Left ventricle myocardium superior (tissue), 1 donor: ENCODE results near the gene MEGF11. TPM values are rescaled to one million over a fixed set of nuclear protein-coding genes. Genes with fewer than 3 reads are reported as not detected.
A peak's percentile ranks its signal among the peaks of the same experiment; 100 is the strongest.

Source experiments
- ATAC-seq: fragments of 200-7000 bp; cut with Tn5 transposase; one replicate; pipeline ENCODE4 v1.9.1; 2020; ENCODE audit warnings: mild to moderate bottlenecking, moderate library complexity
- DNase-seq: peaks from one replicate; pipeline ENCODE4 v3.0.0-alpha.2; 2020
- intact Hi-C: fragments of 100-400 bp; cut with micrococcal nuclease; formaldehyde crosslinking; loops from one replicate; pipeline ENCODE4 v1.11.0; 2022
- total RNA-seq: library from RNA; stranded (reverse); fragmentation: NEBNext Ultra II Directional; extraction: Animal tissue kit (Norgen Biotek cat#: 25700); gene quantifications from one replicate; pipeline ENCODE4 v1.2.1, GENCODE V29; 2021
- donor health status: DM: no; HTN: yes; CAD: no; lungs with severe emphysema.

Gene MEGF11
- total RNA-seq, 1 donor from 2014 or later, result not detected

GRCh38 chr15:66225656-66226274 is 27.8 kb downstream of the MEGF11 start:
- ATAC-seq (no peak), DNase-seq (no peak)
- intact Hi-C loops, result no loop called here

GRCh38 chr15:66224946-66225345 is 28.6 kb downstream of the MEGF11 start:
- peak; percentile 51 for DNase-seq
- intact Hi-C loops, result no loop called here
- ATAC-seq, result peak; percentile 63

- intact Hi-C loops, result no loop called here
- ATAC-seq, result no peak
These were observed 31.0 kb downstream of the MEGF11 start for GRCh38 chr15:66222273-66223198.

GRCh38 chr15:66221126-66221525 is 32.4 kb downstream of the MEGF11 start:
- intact Hi-C loops, result no loop called here
- DNase-seq (no peak), ATAC-seq (peak; percentile 17)

More at GRCh38 chr15:66222273-66223198, 31.0 kb downstream of the MEGF11 start:
- DNase-seq, result no peak

- ATAC-seq, result no peak
- DNase-seq, result no peak
- intact Hi-C loops, result no loop called here
These were observed 32.9 kb downstream of the MEGF11 start for GRCh38 chr15:66220601-66221000.

- DNase-seq (no peak), ATAC-seq (no peak)
- intact Hi-C loops, result no loop called here
These were observed 34.2 kb downstream of the MEGF11 start for GRCh38 chr15:66219339-66219738.

- DNase-seq, result no peak
- intact Hi-C loops, result no loop called here
- no peak for ATAC-seq
These were observed 36.7 kb downstream of the MEGF11 start for GRCh38 chr15:66216806-66217205.

GRCh38 chr15:66215811-66216210 is 37.7 kb downstream of the MEGF11 start:
- intact Hi-C loops, result no loop called here
- no peak for ATAC-seq
- no peak for DNase-seq

GRCh38 chr15:66214246-66214645 is 39.3 kb downstream of the MEGF11 start:
- intact Hi-C loops, result no loop called here

GRCh38 chr15:66212563-66212921 is 41.0 kb downstream of the MEGF11 start:
- intact Hi-C loops, result no loop called here
- ATAC-seq (no peak), DNase-seq (no peak)

More at GRCh38 chr15:66214246-66214645, 39.3 kb downstream of the MEGF11 start:
- ATAC-seq (no peak), DNase-seq (no peak)

- ATAC-seq, result no peak
- no peak for DNase-seq
- intact Hi-C loops, result no loop called here
These were observed 41.6 kb downstream of the MEGF11 start for GRCh38 chr15:66211670-66212562.

GRCh38 chr15:66210684-66211083 is 42.9 kb downstream of the MEGF11 start:
- intact Hi-C loops, result no loop called here
- DNase-seq (no peak), ATAC-seq (no peak)

GRCh38 chr15:66198757-66199156 is 54.8 kb downstream of the MEGF11 start:
- intact Hi-C loops, result no loop called here
- ATAC-seq (no peak), DNase-seq (no peak)

GRCh38 chr15:66196602-66197001 is 56.9 kb downstream of the MEGF11 start:
- ATAC-seq (no peak), DNase-seq (no peak)
- intact Hi-C loops, result no loop called here

GRCh38 chr15:66195621-66196230 is 57.8 kb downstream of the MEGF11 start:
- DNase-seq (no peak), ATAC-seq (no peak)
- intact Hi-C loops, result no loop called here

GRCh38 chr15:66193066-66193465 is 60.5 kb downstream of the MEGF11 start:
- ATAC-seq (no peak), DNase-seq (no peak)
- intact Hi-C loops, result no loop called here

GRCh38 chr15:66190746-66191145 is 62.8 kb downstream of the MEGF11 start:
- ATAC-seq (no peak), DNase-seq (no peak)
- intact Hi-C loops, result no loop called here

- ATAC-seq (no peak), DNase-seq (no peak)
- intact Hi-C loops, result no loop called here
These were observed 64.3 kb downstream of the MEGF11 start for GRCh38 chr15:66189291-66189690.

- intact Hi-C loops, result no loop called here
These were observed 65.1 kb downstream of the MEGF11 start for GRCh38 chr15:66188464-66188863.

More at GRCh38 chr15:66188464-66188863, 65.1 kb downstream of the MEGF11 start:
- ATAC-seq, result no peak
- DNase-seq, result no peak
